BLaER1 treated with 17β-estradiol and CSF1 and Interleukin-3, amounts not matched to agents 10 nM and 100 nM (cell line): Measurements from ENCODE around the gene CDK6.
"Not testable (repeated sequence)": the region's sequence is repeated elsewhere in the genome, so short reads cannot be mapped to it uniquely, and the experiment has no call there.

Experiments
- H3K27ac ChIP-seq, 11 experiments: shearing (Covaris generic); formaldehyde crosslinking; 2 replicates each; pipeline ENCODE4 v1.8.1; 2022
- H3K27me3 ChIP-seq, 11 experiments: shearing (Covaris generic); formaldehyde crosslinking; 2 replicates each; pipeline ENCODE4 v1.8.1; 2022
- H3K36me3 ChIP-seq, 11 experiments: shearing (Covaris generic); formaldehyde crosslinking; 2 replicates each; pipeline ENCODE4 v1.8.1; 2022
- H3K4me1 ChIP-seq, 10 experiments: shearing (Covaris generic); formaldehyde crosslinking; 2 replicates each; pipeline ENCODE4 v1.8.1; 2022
- H3K4me2 ChIP-seq, 11 experiments: shearing (Covaris generic); formaldehyde crosslinking; 2 replicates each; pipeline ENCODE4 v1.8.1; 2022
- H3K4me3 ChIP-seq, 10 experiments: shearing (Covaris generic); formaldehyde crosslinking; 2 replicates each; pipeline ENCODE4 v1.8.1; 2022
- H3K9ac ChIP-seq, 11 experiments: shearing (Covaris generic); formaldehyde crosslinking; 2 replicates each; pipeline ENCODE4 v1.8.1; 2022
- H3K9me3 ChIP-seq, 11 experiments: shearing (Covaris generic); formaldehyde crosslinking; replicated peaks in 1 of 11; 2 replicates each; pipeline ENCODE4 v1.8.1; 2022
- H4K20me1 ChIP-seq, 11 experiments: shearing (Covaris generic); formaldehyde crosslinking; 2 replicates each; pipeline ENCODE4 v1.8.1; 2022
- Cebpa-rat ChIP-seq, 11 experiments: shearing (Covaris generic); IDR thresholded peaks; 2 replicates each; pipeline ENCODE4 v1.8.1; 2022

Gene CDK6

GRCh38 chr7:92609921-92610518 is 226.4 kb downstream of the CDK6 start:
- Histone ChIP-seq H3K4me3 (no peak overlapping the region), H3K4me2 (no peak overlapping the region), H3K9ac (no peak overlapping the region), H4K20me1 (no peaks in the 10 kb centered on the region), H3K36me3 (peaks cover 0 to 25% (median 6%) of the 10 kb centered on the region in 11 experiments; a peak in 14 of 22 replicates), H3K4me1 (no peaks in the 10 kb centered on the region), H3K27me3 (no peaks in the 10 kb centered on the region), H3K27ac (no peak overlapping the region), H3K9me3 (no peaks in the 10 kb centered on the region)
- no peak for TF ChIP-seq Cebpa-rat (IDR thresholded peaks at IDR 0.05)

GRCh38 chr7:92608380-92609322 is 227.7 kb downstream of the CDK6 start:
- no peaks in the 10 kb centered on the region for H3K9me3 ChIP-seq
- peaks cover 0 to 13% (median 0%) of the 10 kb centered on the region in 11 experiments; a peak in 2 of 22 replicates for H3K36me3 ChIP-seq
- H3K27ac ChIP-seq = no peak overlapping the region
- no peak overlapping the region for H3K4me2 ChIP-seq
- no peaks in the 10 kb centered on the region for H4K20me1 ChIP-seq
- no peaks in the 10 kb centered on the region for H3K27me3 ChIP-seq
- H3K4me1 ChIP-seq = no peaks in the 10 kb centered on the region
- H3K9ac ChIP-seq = no peak overlapping the region
- TF ChIP-seq Cebpa-rat (IDR thresholded peaks at IDR 0.05) = no peak
- no peak overlapping the region for H3K4me3 ChIP-seq

- peaks cover 0 to 4% (median 0%) of the 10 kb centered on the region in 11 experiments; a peak in 1 of 22 replicates for H3K36me3 ChIP-seq
Measured at GRCh38 chr7:92606985-92607384, 229.4 kb downstream of the CDK6 start.

GRCh38 chr7:92604517-92604916 is 231.9 kb downstream of the CDK6 start:
- H3K9me3 ChIP-seq, H3K27me3 ChIP-seq, H3K27ac ChIP-seq, H3K4me1 ChIP-seq, H4K20me1 ChIP-seq, H3K4me2 ChIP-seq, H3K4me3 ChIP-seq, H3K36me3 ChIP-seq, H3K9ac ChIP-seq: not testable (repeated sequence)

More at GRCh38 chr7:92606985-92607384, 229.4 kb downstream of the CDK6 start:
- Histone ChIP-seq H4K20me1 (no peaks in the 10 kb centered on the region), H3K9ac (no peak overlapping the region), H3K4me2 (no peak overlapping the region), H3K4me3 (no peak overlapping the region), H3K27ac (no peak overlapping the region), H3K27me3 (no peaks in the 10 kb centered on the region), H3K4me1 (no peaks in the 10 kb centered on the region), H3K9me3 (no peaks in the 10 kb centered on the region)
- TF ChIP-seq Cebpa-rat (IDR thresholded peaks at IDR 0.05) = no peak

GRCh38 chr7:92603089-92603445 is 233.3 kb downstream of the CDK6 start:
- Histone ChIP-seq H3K4me1 (no peaks in the 10 kb centered on the region), H3K4me3 (no peak overlapping the region), H3K36me3 (peaks cover 0 to 4% (median 0%) of the 10 kb centered on the region in 11 experiments; a peak in 1 of 22 replicates), H4K20me1 (no peaks in the 10 kb centered on the region), H3K27me3 (no peaks in the 10 kb centered on the region), H3K9ac (no peak overlapping the region), H3K9me3 (no peaks in the 10 kb centered on the region), H3K27ac (no peak overlapping the region), H3K4me2 (no peak overlapping the region)
- no peak for TF ChIP-seq Cebpa-rat (IDR thresholded peaks at IDR 0.05)

- Histone ChIP-seq H3K9me3 (no peaks in the 10 kb centered on the region), H3K9ac (no peak overlapping the region), H3K4me3 (no peak overlapping the region), H3K4me2 (no peak overlapping the region), H4K20me1 (no peaks in the 10 kb centered on the region), H3K4me1 (no peaks in the 10 kb centered on the region), H3K36me3 (peaks cover 0 to 4% (median 0%) of the 10 kb centered on the region in 11 experiments; a peak in 1 of 22 replicates), H3K27me3 (no peaks in the 10 kb centered on the region), H3K27ac (no peak overlapping the region)
- peak in 1 of 11 experiments; percentile 36; a peak in 1 of 22 replicates for TF ChIP-seq Cebpa-rat (IDR thresholded peaks at IDR 0.05)
Measured at GRCh38 chr7:92602352-92603088, 233.9 kb downstream of the CDK6 start.

GRCh38 chr7:92598310-92598981 is 237.9 kb downstream of the CDK6 start:
- Histone ChIP-seq H3K9me3 (no peaks in the 10 kb centered on the region), H4K20me1 (no peaks in the 10 kb centered on the region), H3K36me3 (no peaks in the 10 kb centered on the region), H3K4me1 (no peaks in the 10 kb centered on the region), H3K9ac (no peak overlapping the region), H3K27ac (no peak overlapping the region), H3K27me3 (no peaks in the 10 kb centered on the region), H3K4me3 (no peak overlapping the region), H3K4me2 (no peak overlapping the region)
- TF ChIP-seq Cebpa-rat (IDR thresholded peaks at IDR 0.05) = no peak

GRCh38 chr7:92595281-92595680 is 241.1 kb downstream of the CDK6 start:
- TF ChIP-seq Cebpa-rat (IDR thresholded peaks at IDR 0.05) = no peak
- no peaks in the 10 kb centered on the region for H3K27me3 ChIP-seq
- no peak overlapping the region for H3K4me3 ChIP-seq
- no peak overlapping the region for H3K4me2 ChIP-seq
- no peaks in the 10 kb centered on the region for H3K36me3 ChIP-seq
- H3K27ac ChIP-seq = no peak overlapping the region
- H3K9me3 ChIP-seq = no peaks in the 10 kb centered on the region
- H3K4me1 ChIP-seq = peaks cover 5 to 7% (median 6%) of the 10 kb centered on the region in 10 experiments; a peak in 14 of 20 replicates
- H4K20me1 ChIP-seq = no peaks in the 10 kb centered on the region
- H3K9ac ChIP-seq = no peak overlapping the region

GRCh38 chr7:92594746-92595145 is 241.6 kb downstream of the CDK6 start:
- Histone ChIP-seq H3K36me3 (no peaks in the 10 kb centered on the region), H3K4me3 (no peak overlapping the region), H3K27me3 (no peaks in the 10 kb centered on the region), H3K9me3 (no peaks in the 10 kb centered on the region), H4K20me1 (peaks cover 0 to 3% (median 1%) of the 10 kb centered on the region in 11 experiments; a peak in 9 of 22 replicates), H3K4me2 (no peak overlapping the region), H3K4me1 (peaks cover 5 to 7% (median 6%) of the 10 kb centered on the region in 10 experiments; a peak in 14 of 20 replicates), H3K9ac (no peak overlapping the region), H3K27ac (no peak overlapping the region)
- no peak for TF ChIP-seq Cebpa-rat (IDR thresholded peaks at IDR 0.05)
